ENCODE results near the gene CLIC3.

CLIC3 gene

DNA sequence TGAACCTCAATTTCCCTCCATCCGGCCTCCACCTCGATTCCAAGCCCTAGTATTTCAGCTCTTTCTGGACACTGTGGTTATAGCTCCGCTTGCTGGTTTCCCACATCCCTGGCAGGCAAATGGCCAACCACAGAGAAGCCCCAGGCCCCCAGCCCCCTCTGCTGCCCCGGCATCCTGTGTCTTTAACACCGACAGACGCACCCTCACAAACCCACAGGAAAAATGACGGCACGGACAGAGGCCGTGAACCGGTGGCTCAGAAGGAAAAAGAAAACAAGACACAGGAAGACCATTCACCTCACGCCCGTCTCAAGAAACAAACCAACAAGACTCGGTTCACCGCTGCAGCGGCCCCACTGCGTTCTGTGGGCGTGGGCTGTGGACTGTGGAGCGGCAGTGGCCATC lies 1.5 kb upstream of the CLIC3 start:
- DNase-seq, result no peak

DNA sequence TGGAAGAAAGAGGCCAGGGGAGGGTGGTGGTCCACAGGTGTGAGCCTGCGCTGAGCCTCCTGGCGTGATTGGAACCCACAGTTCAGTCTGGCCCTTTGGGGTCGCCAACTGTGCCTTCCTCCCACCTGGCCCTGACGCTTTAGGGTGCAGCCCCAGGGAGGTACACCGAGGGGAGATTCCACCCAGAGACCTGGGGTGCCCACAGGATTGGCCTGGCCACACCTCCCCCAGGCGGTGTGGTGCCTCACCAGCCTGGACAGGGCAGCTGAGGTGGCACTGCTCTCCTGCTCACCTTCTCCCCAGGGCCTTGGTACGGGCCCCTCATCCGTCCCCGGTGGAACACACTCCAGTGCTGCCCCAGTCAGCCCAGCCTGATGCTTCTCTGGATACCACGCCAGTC lies 1.0 kb upstream of the CLIC3 start:
- no peak for DNase-seq

DNA sequence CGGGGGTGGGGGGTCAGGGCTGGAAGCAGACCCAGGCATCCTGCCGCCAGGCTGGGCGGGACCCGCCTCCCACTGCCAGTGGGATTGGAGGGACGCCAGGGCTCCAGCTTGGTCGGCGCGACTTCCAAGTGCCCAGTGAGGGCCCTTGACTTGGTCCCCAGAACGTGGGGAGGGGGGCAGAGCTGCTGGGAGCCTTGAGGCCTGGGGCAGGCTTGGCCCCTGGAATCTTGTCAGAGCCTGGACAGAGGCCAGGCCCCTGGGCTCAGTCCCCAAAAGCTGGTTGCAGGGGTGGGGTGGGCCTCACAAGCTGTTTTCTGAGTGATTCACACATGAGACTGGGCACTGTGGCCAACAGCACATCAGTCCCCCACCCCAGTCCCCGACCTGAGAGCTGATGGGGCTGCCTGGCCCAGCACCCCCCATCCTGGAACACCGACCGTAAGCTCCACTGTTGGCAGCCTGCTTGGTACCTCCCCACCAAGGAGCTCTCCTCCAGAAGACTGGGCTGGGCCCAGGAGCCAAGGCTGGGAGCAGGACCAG lies 526 bp downstream of the CLIC3 start:
- no peak for DNase-seq

DNA sequence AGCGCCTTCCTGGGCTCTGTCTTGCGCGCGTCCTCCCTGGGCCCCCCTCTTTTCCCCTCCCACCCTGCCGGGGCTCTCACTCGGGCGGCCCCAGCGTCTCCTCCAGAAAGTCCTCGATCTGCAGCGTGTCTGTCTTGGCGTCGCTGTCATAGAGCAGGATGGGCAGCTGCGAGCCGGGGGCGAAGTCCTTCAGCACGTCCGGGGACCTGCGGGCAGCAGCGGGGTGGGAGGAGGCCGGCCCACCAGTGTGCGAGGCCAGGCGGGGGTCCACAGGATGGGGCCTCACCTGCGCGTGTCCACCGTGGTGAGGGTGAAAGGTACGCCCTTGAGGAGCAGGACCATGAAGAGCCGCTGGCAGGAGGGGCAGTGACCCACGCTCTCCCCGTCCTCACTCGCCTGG lies 1.0 kb downstream of the CLIC3 start:
- no peak for DNase-seq

DNA sequence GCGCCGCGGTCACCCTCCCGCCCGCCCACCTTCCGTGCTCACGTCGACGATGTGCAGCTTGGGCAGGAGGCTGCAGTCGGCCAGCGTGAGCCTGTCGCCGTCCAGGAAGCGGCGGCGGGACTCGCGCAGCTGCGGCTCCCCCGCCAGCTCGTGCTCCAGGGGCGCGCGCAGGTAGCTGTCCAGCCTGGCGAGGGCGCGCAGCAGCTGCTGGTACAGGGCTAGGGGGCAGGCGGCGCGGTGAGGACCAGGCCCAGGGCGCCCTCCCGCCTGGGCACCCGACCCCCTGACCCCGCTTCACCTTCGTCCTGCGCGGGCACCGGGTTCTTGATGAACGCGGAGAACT lies 1.5 kb downstream of the CLIC3 start:
- no peak for DNase-seq

DNA sequence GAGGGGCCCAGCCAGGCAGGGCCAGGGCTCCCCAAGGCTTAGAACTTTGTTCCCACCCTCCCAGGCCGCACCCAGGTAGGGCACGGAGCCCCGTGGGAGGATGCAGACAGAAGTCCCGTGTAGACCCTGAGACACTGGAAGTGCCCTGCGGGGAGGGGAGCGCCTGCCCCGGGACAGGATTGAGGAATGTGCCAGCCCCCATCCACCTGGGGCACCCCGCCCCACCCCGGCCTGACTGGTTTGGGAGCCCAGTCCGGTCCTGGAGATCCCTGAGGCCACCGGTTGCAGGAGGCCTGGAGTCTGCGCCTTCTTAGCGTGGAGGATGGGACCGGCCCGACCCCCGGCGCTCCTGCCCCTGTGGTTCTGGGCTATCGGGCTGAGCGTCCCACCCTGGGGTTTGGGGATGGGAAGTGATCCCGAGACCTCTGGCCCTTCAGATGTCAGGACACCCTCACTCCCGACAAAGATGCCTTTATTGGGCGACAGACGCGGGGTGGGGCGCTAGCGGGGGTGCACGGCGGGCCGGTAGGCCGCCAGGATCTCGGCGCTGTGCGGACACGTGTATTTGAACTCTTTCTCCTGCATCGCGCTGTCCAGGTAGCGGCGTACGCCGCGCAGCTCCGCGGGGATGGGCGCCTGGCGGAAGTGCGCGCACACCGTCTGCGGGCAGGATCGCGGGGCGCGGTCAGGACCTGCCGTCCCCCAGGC lies 2.0 kb downstream of the CLIC3 start:
- DNase-seq, result no peak

DNA sequence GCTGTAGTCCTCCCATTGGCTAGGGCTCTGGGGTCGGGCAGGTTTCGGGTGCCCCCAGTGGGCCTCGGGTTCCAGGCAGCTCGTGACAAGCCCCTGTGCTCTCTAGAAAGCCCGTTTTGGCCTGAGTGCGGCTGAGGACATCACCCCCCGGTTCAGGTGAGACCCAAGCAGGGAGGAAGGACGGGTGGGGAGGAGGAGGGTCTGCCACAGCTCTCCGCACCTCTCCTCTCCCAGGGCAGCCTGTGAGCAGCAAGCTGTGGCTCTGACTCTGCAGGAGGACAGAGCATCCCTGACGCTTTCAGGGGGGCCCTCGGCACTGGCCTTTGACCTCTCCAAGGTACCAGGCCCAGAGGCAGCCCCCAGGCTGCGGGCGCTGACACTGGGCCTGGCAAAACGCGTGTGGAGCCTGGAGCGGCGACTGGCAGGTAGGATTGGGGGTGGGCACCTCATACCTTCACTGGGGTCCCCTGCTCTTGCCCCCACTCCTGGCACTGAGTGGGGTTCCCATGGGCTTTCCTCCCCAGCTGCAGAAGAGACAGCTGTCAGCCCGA lies 3.5 kb downstream of the CLIC3 start:
- DNase-seq, result no peak

DNA sequence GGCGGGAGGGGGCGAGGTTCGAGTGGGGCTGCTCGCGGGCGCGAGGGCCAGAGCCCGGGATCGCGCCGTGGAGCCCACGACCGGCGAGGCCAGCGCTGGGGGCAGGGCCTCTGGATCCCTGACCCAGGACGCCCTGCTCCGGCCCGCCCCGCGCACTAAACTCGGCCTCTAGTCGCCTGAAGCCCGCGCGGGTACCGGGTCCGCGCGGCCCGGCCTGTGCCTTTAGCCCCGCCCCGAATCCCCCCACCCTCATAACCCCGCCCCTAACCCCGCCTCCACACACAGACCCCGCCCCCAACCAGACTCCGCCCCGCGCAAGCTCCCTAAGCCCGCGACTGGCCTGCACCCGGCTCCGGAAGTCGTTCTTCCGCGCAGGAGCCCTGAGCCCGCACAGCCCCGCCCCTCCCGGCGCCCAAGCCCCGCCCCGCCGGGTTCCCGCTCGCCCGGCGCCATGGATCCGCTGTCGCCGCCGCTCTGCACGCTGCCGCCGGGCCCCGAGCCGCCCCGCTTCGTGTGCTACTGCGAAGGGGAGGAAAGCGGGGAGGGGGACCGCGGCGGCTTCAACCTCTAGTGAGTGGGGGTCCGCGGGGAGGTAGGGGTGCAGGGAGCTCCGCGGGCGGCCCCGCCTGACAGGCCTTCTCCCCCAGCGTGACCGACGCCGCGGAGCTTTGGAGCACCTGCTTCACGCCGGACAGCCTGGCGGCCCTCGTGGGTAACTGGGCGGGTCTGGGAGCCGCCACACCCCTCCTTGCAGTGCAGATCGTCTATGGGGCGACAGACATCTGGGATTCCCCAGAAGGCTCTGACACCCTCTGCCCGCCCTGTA lies 4.2 kb downstream of the CLIC3 start, which contains the start of gene PAXX:
Gene PAXX, plus strand, starts transcription at position 430 of the 826 bp plus-strand sequence. Its CDS starts 22 bp downstream, at position 452.
- peak; percentile 90 for DNase-seq

DNA sequence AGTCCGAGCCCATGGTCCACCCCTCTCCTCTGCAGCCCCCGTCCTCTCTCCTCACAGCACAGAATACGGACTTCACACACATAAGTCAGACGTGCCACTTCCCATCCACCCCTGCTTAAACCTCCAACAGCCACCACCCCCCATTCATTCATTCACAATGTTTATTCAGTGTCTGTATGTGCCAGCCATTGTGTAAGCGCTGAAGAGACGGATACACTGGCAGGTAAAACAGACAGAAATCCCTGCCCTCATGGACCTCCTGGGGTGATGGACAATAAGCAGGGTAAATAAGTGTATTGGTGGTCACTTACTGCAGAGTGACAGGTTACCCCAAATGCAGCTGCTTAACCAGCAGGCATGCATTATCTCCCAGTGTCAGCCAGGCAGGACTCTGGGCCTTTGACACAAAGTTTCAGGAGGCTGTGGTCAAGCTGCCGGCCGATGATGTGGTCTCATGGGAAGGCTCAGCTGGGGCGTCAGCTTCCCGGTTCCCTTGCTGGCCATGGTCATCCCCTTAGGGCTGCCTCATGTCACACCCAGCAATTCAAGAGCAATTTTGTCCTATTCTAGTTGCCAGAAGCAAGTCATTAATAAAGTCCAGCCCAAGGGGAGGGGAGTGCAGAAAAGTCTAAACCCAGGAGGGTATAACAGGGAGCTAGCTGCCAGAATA lies 6.0 kb downstream of the CLIC3 start:
- DNase-seq, result no peak

DNA sequence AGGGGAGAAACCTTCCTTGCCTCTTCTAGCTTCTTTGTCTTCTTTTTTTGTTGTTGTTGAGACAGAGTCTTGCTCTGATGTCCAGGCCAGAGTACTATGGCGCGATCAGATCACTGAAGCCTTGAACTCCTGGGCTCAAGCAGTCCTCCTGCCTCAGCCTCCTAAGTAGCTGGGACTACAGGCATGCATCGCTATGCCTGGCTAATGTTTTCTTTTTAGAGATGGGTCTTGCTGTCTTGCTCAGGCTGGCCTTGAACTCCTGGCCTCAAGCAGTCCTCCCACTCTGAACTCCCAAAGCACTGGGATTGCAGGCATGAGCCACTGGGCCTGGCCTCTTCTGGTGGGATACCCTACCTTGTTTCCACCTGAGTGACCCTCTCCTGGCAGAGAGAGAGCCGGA lies 7.5 kb downstream of the CLIC3 start:
- no peak for DNase-seq

DNA sequence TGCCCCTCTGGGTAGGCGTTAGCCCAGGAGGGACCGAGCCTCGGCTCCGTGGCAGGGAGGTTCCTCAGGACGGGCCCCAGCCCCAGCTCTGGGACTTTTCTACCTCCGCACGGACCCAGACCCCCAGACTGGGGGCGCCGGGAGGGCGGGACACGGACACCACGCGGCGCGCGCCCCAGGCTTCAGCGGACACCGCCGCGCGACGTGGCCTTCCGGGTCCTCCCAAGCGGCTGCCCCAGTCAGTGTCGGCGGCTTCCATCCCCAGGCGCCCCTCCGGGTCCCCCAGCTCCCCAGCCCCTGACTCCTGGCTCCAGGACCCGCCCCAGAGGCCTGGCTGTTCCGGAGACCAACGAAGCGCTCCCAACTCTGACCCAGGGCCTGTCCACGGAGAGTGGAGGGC lies 10.5 kb downstream of the CLIC3 start:
- no peak for DNase-seq

DNA sequence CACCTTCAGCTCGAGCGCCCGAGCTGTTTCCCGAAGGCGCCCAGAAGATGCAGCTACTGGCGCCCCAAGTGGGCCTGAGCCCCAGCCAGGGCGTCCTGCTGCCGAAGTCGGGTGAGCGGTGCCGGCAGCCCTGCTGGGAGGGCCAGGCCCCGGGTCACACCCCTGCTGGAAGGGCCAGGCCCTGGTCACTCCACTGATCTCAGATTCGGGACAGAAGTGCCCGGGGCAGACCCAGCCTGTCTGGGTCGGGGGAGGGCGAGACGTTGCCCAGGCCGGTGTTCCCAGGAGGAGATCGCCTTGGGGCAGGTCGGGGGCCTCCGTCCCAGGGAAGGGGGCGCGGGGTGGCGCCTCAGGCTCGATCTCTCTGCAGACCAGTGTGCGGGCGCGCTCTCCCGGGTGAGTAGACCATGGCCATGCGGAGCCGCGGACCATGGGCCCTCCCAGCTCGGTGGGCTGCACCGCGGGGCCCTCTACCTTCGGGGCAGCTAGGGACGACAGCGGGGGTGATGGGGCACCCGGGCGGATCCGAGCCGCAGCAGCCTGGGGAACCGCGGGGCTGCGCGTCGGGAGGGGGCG lies 11.3 kb downstream of the CLIC3 start:
- DNase-seq, result no peak

DNA sequence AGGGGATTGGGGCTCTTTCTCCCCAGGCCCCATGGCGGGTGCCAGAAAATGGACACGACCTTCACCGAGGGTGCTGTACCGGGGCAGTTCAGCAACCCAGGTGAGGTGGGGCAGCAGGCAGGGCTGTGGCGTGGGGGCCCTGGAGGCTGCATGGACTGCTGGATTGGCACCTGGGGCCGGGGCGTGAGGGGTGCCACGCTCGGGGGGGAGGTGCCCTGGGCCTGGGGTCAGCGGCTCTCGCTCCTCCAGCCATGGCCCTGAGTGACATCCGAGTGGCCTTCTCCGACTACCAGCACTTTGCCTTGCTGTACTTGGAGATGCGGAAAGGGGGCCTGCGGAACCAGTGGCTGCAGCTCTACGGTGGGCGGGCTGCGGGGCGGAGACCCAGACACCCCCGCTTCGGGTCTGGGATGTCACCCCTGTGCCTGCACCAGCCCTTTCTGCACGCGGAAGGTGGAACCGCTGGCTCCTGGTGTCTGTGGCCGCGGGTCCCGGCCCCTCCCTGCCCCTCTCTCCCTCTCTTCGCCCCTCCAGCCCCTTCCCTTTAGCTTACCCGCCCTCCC lies 11.8 kb downstream of the CLIC3 start:
- no peak for DNase-seq

DNA sequence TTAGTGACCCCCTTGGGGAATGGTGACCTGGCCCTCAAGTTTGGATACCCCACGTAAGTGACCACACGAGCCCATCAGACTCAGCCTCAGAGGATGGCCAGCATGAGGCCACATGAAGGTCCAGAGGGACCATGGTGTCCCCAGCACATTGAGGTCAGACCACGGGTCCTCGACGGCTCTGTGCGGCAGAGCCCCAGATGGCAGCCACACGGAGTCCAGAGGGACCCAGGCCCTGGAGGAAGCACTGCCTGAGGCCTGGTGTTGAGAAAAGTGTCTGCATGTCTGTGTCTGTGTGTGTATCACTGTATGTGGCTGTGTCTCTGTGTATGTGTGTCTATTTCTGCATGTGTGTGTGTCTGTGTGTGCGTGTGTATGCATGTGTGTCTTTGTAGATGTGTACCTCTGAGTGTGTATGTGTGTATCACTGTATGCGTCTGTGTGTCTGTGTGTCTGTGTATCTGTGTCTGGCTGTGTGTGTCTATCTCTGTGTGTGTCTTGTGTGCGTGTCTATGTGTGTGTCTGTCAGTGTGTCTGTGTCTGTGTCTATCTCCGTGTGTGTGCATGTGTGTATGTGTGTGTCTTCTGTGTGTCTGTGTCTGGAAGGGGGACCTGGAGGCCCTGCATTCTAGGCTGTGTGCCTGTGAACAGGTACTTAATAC lies 12.6 kb downstream of the CLIC3 start:
- no peak for DNase-seq

DNA sequence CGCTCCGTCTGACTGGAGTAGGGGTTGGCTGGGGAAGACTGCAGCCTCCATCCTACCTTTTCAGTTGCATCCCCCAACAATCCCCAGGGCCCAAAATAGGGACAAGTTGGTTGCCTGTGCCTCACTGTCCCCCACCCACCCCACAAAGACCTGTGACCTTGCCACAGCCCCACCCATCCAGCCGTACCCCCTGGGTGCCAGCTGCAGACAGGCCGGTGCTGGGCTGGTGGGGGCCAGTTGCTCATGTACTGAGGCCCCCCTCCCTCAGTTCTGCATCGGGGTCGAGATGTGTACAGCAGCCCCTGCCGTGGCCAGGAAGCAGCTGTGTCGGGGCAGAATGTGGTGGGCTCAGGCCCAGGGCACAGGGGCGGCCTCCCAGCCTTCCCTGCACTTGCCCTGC lies 13.2 kb downstream of the CLIC3 start:
- DNase-seq, result no peak

DNA sequence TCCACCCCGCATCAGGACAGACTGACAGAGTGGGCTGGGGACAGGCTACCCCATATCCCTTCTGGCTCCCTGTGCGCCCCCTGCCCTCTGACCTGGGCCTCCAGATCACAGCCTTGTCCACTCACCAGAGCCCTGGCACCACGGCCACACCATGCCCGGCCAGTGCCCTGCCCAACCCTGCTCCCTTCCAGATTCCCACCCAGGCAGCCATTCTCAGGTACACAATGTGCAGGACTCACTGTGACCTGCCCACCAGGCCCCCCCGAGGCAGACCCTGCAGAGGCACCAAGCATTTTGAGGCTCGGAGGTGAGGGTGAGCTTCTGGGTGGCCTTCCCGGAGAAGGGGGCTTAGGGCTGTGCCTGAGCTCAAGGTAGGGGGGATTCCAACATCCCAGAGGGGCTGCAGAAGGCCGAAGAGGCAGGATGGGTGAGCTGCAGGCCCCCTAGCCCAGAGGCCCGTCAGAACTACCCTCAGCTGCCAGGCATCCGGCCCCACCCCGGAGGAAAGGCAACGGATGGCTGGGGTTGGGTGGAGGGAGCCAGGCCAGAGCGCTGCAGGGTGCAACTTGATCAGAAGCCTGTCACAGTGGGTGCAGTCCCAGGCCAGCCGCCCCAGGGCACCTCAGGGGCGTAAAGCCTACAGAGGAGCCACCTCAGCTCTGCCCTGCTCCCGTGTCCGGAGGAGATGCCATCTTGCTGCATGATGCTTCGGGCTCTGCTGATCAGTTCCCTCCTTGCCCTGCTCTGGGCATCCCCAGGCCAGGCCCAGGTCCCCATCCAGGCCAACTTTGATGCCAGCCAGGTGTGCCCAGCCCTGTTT lies 13.9 kb downstream of the CLIC3 start, which contains the start of gene LCNL1:
Gene LCNL1, plus strand, starts transcription at position 762 of the 820 bp plus-strand sequence. CDS start 594 bp downstream, outside the sequence.
- no peak for DNase-seq

DNA sequence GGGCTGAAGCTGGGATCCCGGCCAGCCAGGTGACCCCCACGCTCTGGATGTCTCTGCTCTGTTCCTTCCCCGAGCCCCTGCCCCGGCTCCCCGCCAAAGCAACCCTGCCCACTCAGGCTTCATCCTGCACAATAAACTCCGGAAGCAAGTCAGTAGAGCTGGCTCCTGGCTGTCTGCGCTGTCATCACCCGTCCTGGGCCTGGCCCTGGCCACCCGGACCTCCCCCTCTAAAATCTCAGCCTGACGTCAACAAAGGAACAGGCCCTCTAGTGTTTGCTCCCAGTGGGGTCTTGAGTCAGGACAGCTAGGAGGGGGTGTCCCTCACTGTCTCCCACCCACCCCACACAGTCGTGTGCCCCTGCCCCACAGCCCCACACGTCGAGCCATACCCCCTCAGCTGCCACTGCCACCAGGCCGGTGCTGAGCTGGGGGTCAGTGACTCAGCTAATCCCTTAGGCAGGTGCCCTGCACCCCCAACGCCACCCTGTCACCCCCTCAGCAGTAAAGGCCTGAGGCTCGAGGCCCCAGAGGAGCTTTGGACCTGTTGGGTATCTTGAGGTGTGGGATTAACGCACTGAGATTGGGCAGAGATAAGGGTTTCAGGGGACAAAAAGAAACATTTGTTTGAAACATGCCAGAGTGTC lies 14.7 kb downstream of the CLIC3 start:
- DNase-seq, result no peak

DNA sequence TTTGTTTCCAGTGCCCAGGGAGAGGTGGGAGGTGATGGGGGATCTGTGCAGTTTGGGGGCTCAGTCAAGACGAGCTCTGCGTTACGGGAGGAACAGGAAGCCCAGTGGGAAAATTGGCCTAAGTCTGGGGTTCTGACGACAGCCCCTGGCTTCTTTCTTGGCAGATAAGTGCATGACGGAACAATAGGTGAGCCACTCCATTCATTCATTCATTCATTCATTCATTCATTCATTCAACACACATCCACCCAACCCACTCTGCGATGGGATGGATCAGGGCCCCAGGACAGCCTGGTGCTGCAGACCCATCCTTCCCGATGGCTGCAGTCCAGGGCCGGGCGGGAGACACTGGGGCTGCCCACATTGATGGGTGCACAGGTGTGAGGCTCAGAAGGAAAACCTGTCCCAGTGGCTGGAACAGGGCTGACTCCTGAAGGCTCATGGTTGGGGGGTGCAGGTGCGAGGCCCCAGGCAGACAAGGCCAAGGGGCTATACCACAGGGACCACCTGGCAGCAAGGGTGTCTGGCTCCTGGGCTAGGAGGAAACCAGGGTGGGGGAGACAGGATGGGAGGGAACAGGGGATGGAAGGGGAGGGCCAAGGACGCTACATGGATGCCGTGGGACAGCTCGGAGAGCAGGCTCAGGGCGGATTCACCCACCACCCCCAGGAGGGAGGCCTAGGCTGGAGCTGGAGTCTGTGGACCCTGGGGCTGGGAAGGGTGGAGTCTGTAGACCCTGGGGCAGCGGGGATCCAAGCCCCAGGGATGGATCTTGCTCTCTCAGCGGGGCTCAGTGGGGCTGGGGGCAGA lies 15.5 kb downstream of the CLIC3 start:
- DNase-seq, result no peak

DNA sequence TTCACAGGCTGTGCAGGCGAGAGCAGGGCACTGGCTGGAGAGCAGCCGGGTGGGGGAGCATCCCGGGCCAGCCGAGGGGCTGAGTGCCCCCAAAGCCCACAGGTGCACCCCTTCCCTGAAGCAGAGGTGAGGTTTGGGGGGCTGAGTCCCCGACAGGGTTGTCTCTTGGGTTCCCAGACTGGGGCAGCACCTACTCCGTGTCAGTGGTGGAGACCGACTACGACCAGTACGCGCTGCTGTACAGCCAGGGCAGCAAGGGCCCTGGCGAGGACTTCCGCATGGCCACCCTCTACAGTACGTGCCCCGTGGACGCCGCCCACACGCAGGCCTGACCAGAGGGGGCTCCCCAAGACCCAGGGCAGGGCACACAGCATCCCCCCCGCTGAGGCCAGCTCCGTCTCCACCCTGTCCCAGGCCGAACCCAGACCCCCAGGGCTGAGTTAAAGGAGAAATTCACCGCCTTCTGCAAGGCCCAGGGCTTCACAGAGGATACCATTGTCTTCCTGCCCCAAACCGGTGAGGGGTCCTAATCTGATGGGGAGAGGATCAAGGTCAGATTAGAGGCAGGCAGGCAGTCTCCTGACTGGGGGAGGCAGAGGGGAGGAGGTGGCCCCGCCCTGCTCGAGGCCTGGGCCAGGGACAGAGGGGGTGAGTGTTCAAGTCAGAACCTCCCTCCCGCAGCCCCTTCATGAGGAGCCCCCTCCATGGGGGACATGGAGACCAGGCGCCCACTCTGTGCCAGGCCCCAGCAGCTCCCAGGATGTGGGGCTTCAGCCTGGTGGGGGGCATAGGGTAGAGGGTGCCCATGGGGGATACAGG lies 16.4 kb downstream of the CLIC3 start:
- no peak for DNase-seq

All from activated effector memory CD4-positive, alpha-beta T cell treated with Interleukin-2 at 50 U/mL for 16 hours (primary cell).